Gastrocnemius medialis (tissue), 4 donors: ENCODE data around the gene CDKN2B-AS1. TPM values are rescaled to one million over a fixed set of nuclear protein-coding genes. Genes with fewer than 3 reads are reported as not detected.
A peak's percentile ranks its signal among the peaks of the same experiment; 100 is the strongest.

ENCODE experiments used
- ATAC-seq, 2 donors: fragments of 150-250 bp; one replicate each; pipeline ENCODE4 v1.9.1; 2016
- DNase-seq, 2 donors: peaks; one replicate each; pipeline ENCODE4 v3.0.0-alpha.2; 2019
- H3K27ac ChIP-seq, 4 donors: fragments of 200-600 bp; sonication (generic); 1 replicate in 1 of 4; 2 replicates in 3 of 4; pipeline ENCODE4 v1.5.1; 2016 to 2018; ENCODE audit warnings: mild to moderate bottlenecking in 2 of 4, moderate library complexity in 1 of 4
- H3K27me3 ChIP-seq, 3 donors: fragments of 200-600 bp; sonication (generic) in 2 of 3; 1 replicate in 1 of 3; 2 replicates in 2 of 3; pipeline versions ENCODE4 v1.5.1 to v1.6.0; 2016 to 2019; ENCODE audit warnings: mild to moderate bottlenecking in 1 of 3, moderate library complexity in 1 of 3
- H3K36me3 ChIP-seq, 2 donors: fragments of 200-600 bp; sonication (generic) in 1 of 2; one replicate each; pipeline ENCODE4 v1.5.1; 2017 to 2018
- H3K4me1 ChIP-seq, 2 donors: fragments of 200-600 bp; sonication (generic) in 1 of 2; one replicate each; pipeline ENCODE4 v1.5.1; 2016 to 2017; ENCODE audit warnings: mild to moderate bottlenecking in 2 of 2
- H3K4me3 ChIP-seq, 4 donors: fragments of 200-600 bp; sonication (generic) in 3 of 4; 1 replicate in 1 of 4; 2 replicates in 3 of 4; pipeline ENCODE4 v1.5.1; 2016 to 2019; ENCODE audit warnings: mild to moderate bottlenecking in 2 of 4
- H3K9me3 ChIP-seq, 3 donors: fragments of 200-600 bp; sonication (generic) in 2 of 3; 1 replicate in 1 of 3; 2 replicates in 2 of 3; pipeline ENCODE4 v1.5.1; 2016 to 2019
- CTCF ChIP-seq, 5 experiments: fragments of 450-650 bp in 3 of 5; fragments of 200-600 bp in 2 of 5; sonication (generic) in 2 of 5; IDR thresholded peaks in 4 of 5; conservative IDR thresholded peaks in 1 of 5; 1 replicate in 4 of 5; 2 replicates in 1 of 5; pipeline ENCODE4 v1.5.1; 2016 to 2019; ENCODE audit warnings: antibody characterized with exemption in 5 of 5, mild to moderate bottlenecking in 3 of 5, moderate library complexity in 3 of 5
- POLR2A ChIP-seq, 2 donors: fragments of 450-650 bp; IDR thresholded peaks; one replicate each; pipeline ENCODE4 v1.6.1; 2017; ENCODE audit warnings: antibody characterized with exemption in 2 of 2, mild to moderate bottlenecking in 2 of 2, moderate library complexity in 2 of 2
- in situ Hi-C, 4 donors: fragments of 200-750 bp; cut with MboI; loops; one replicate each; pipeline versions ENCODE4 v1.15.0 to v1.8.0; 2017; ENCODE audit warnings: low sequenced_read_pairs in 4 of 4
- intact Hi-C: fragments of 100-400 bp; cut with DNase I; formaldehyde crosslinking; loops from one replicate; pipeline ENCODE4 v1.15.1; 2023; ENCODE audit warnings: low total_unique reads
- total RNA-seq, 4 donors: library from RNA; depleted of rRNA; stranded (reverse); fragments of >200 nt; gene quantifications; one replicate each; pipeline versions ENCODE4 v1.1.0 to v1.2.3, GENCODE V29; 2016

Gene CDKN2B-AS1
- total RNA-seq, 4 donors from 2014 or later, result 0.46 TPM; not detected in 3

- Histone ChIP-seq H3K9me3 (no peaks in the 10 kb centered on the region), H3K36me3 (no peaks in the 10 kb centered on the region), H3K27ac (peak overlapping the region; percentile 77 to 82 (median 80)), H3K4me1 (peaks cover 32 to 50% of the 10 kb centered on the region in 2 donors), H3K27me3 (no peaks in the 10 kb centered on the region), H3K4me3 (no peak overlapping the region)
- intact Hi-C loops (loop anchor here (1.0 to 2.0 kb wide), 4 partner anchors 29 to 225 kb away; partner anchors contain the start of genes CDKN2A, CDKN2B and CDKN2B-AS1), in situ Hi-C loops (no loop called here)
- TF ChIP-seq CTCF (IDR thresholded peaks at IDR 0.05 in 4 of 5, conservative IDR thresholded peaks at IDR 0.05 in 1 of 5) (peak in 4 of 5 experiments; percentile 29 to 58 (median 54)), POLR2A (IDR thresholded peaks at IDR 0.05) (no peak)
- peak; percentile 77 to 91 for ATAC-seq
- no peak for DNase-seq
Observed at GRCh38 chr9:22037954-22038690, 43.5 kb downstream of the CDKN2B-AS1 start.

GRCh38 chr9:22039258-22039657, 44.7 kb downstream of the CDKN2B-AS1 start:
- intact Hi-C loops, result no loop called here
- no peaks in the 10 kb centered on the region for H3K27me3 ChIP-seq
- no peak overlapping the region for H3K4me3 ChIP-seq
- peak overlapping the region in 3 of 4 donors; percentile 7 to 32 (median 16) for H3K27ac ChIP-seq
- peak in 1 of 2 donors; percentile 27 for ATAC-seq
- in situ Hi-C loops, result no loop called here
- no peaks in the 10 kb centered on the region for H3K36me3 ChIP-seq
- DNase-seq, result no peak
- TF ChIP-seq CTCF (IDR thresholded peaks at IDR 0.05 in 4 of 5, conservative IDR thresholded peaks at IDR 0.05 in 1 of 5) (no peak), POLR2A (IDR thresholded peaks at IDR 0.05) (no peak)
- no peaks in the 10 kb centered on the region for H3K9me3 ChIP-seq
- H3K4me1 ChIP-seq, result peaks cover 32 to 50% of the 10 kb centered on the region in 2 donors

- ATAC-seq, result no peak
- Histone ChIP-seq H3K4me1 (peaks cover 28 to 42% of the 10 kb centered on the region in 2 donors), H3K9me3 (no peaks in the 10 kb centered on the region), H3K36me3 (no peaks in the 10 kb centered on the region), H3K4me3 (no peak overlapping the region), H3K27ac (no peak overlapping the region), H3K27me3 (no peaks in the 10 kb centered on the region)
- DNase-seq, result no peak
- TF ChIP-seq POLR2A (IDR thresholded peaks at IDR 0.05) (no peak), CTCF (IDR thresholded peaks at IDR 0.05 in 4 of 5, conservative IDR thresholded peaks at IDR 0.05 in 1 of 5) (no peak)
- in situ Hi-C loops, result no loop called here
- intact Hi-C loops, result no loop called here
Observed at GRCh38 chr9:22040760-22041159, 46.2 kb downstream of the CDKN2B-AS1 start.

GRCh38 chr9:22041344-22041743, 46.8 kb downstream of the CDKN2B-AS1 start:
- Histone ChIP-seq H3K36me3 (no peaks in the 10 kb centered on the region), H3K27ac (no peak overlapping the region), H3K9me3 (no peaks in the 10 kb centered on the region), H3K4me3 (no peak overlapping the region), H3K27me3 (no peaks in the 10 kb centered on the region), H3K4me1 (peaks cover 22 to 36% of the 10 kb centered on the region in 2 donors)
- intact Hi-C loops, result no loop called here
- ATAC-seq (no peak), DNase-seq (no peak)
- TF ChIP-seq POLR2A (IDR thresholded peaks at IDR 0.05) (no peak), CTCF (IDR thresholded peaks at IDR 0.05 in 4 of 5, conservative IDR thresholded peaks at IDR 0.05 in 1 of 5) (no peak)
- in situ Hi-C loops, result no loop called here
